ENCODE measurements around the gene CAPN11. TPM values are rescaled to one million over a fixed set of nuclear protein-coding genes. Genes with fewer than 3 reads are reported as not detected.

CAPN11 gene
- total and polyA plus RNA-seq, 2 donors from 2014 or later: 0.39 to 2.3 TPM

Other genes starting within 250 kb of the CAPN11 start
- gene MRPL14, start 31.4 kb upstream of the CAPN11 start, total RNA-seq: 27.9 TPM
- 71.5 TPM for gene MRPL14, start 31.4 kb upstream of the CAPN11 start, polyA plus RNA-seq (ENCODE audit: insufficient read depth, low read depth, low replicate concordance)
- gene TMEM63B, start 31.3 kb upstream of the CAPN11 start, total RNA-seq: 27.3 TPM
- gene TMEM63B, start 31.3 kb upstream of the CAPN11 start, polyA plus RNA-seq (ENCODE audit: insufficient read depth, low read depth, low replicate concordance): 18.2 TPM
- gene MYMX, start 58.1 kb downstream of the CAPN11 start, total RNA-seq: 1.1 TPM
- gene MYMX, start 58.1 kb downstream of the CAPN11 start, polyA plus RNA-seq (ENCODE audit: insufficient read depth, low read depth, low replicate concordance): 2.2 TPM
- gene SLC29A1, start 64.8 kb downstream of the CAPN11 start, total RNA-seq: 74.6 TPM
- gene SLC29A1, start 64.8 kb downstream of the CAPN11 start, polyA plus RNA-seq (ENCODE audit: insufficient read depth, low read depth, low replicate concordance): 50.1 TPM
- gene HSP90AB1, start 88.3 kb downstream of the CAPN11 start, total RNA-seq: 551 TPM
- 499 TPM for gene HSP90AB1, start 88.3 kb downstream of the CAPN11 start, polyA plus RNA-seq (ENCODE audit: insufficient read depth, low read depth, low replicate concordance)
- gene SLC35B2, start 98.7 kb downstream of the CAPN11 start, total RNA-seq: 45.1 TPM
- gene SLC35B2, start 98.7 kb downstream of the CAPN11 start, polyA plus RNA-seq (ENCODE audit: insufficient read depth, low read depth, low replicate concordance): 49.5 TPM
- gene NFKBIE, start 106.7 kb downstream of the CAPN11 start, total RNA-seq: 19.0 TPM
- gene NFKBIE, start 106.7 kb downstream of the CAPN11 start, polyA plus RNA-seq (ENCODE audit: insufficient read depth, low read depth, low replicate concordance): 12.6 TPM
- not detected for gene TMEM151B, start 111.6 kb downstream of the CAPN11 start, total RNA-seq
- not detected for gene TMEM151B, start 111.6 kb downstream of the CAPN11 start, polyA plus RNA-seq (ENCODE audit: insufficient read depth, low read depth, low replicate concordance)
- 12.6 TPM for gene AARS2, start 154.5 kb downstream of the CAPN11 start, total RNA-seq
- gene AARS2, start 154.5 kb downstream of the CAPN11 start, polyA plus RNA-seq (ENCODE audit: insufficient read depth, low read depth, low replicate concordance): 5.4 TPM
- gene SPATS1, start 183.8 kb downstream of the CAPN11 start, total RNA-seq: not detected
- not detected for gene SPATS1, start 183.8 kb downstream of the CAPN11 start, polyA plus RNA-seq (ENCODE audit: insufficient read depth, low read depth, low replicate concordance)
- gene CDC5L, start 228.9 kb downstream of the CAPN11 start, total RNA-seq: 17.6 TPM
- 7.6 TPM for gene CDC5L, start 228.9 kb downstream of the CAPN11 start, polyA plus RNA-seq (ENCODE audit: insufficient read depth, low read depth, low replicate concordance)